Activated T-helper 9 cell treated with anti-CD3 and anti-CD28 coated beads, Interleukin-2, amount 50 U/mL, for 16 hours (primary cell): ENCODE results near the gene AGTPBP1.

Source experiments
- DNase-seq: peaks from one replicate; pipeline ENCODE4 v3.0.0-alpha.2; 2020; ENCODE audit warnings: low read depth

AGTPBP1 gene

DNA sequence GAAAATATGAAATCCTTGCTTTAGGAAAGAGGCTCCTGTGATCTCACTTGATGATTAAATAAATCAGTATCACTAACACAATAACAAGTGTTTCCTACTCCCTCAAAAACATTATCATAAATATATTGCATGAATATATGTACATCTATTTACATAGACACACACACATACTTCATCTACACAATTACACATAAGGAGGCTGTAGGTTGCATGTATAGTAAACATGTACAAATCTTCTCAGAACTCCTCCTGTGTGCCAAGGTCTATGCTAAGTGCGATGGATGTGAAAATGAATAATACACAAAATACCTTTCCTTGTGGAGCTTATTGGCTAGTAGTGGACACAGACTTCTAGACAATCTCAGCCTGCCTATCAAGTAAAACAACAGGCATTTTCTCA is 239.9 kb downstream of the AGTPBP1 start:
- DNase-seq, result no peak

DNA sequence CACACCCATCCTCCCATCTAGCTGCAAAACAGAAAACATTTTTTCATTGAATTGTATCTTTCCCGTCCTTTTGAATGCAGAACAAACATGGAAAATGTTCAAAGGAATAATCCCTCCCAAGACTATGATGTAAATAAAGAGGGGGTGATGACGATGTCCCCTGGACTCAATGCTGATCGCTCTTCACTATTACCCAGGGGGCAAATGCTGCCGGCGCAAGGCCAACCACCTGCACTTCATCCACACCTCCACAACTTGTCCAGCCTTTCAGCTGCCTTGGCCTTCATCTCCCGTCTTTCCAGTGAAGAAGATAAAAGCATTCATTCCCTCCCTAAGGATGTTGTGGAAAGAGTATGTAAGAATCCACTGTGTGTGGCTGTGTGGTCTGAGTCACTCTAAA is 240.3 kb downstream of the AGTPBP1 start:
- DNase-seq, result no peak
